Measurements from ENCODE around the gene PPP2R5B. TPM values are rescaled to one million over a fixed set of nuclear protein-coding genes. Genes with fewer than 3 reads are reported as not detected.

The PPP2R5B gene
- total RNA-seq, 1 experiment from 2014 or later = 8.7 TPM

GRCh38 chr11:64931290-64931689 lies 6.8 kb downstream of the PPP2R5B start:
- no peaks in the 10 kb centered on the region for H3K9me3 Mint-ChIP-seq
- TF ChIP-seq ZNF425 (CRISPR knock-in tag; conservative IDR thresholded peaks at IDR 0.05) (no peak), ATF1 (CRISPR knock-in tag; IDR thresholded peaks at IDR 0.05) (no peak), USF2 (CRISPR knock-in tag; IDR thresholded peaks at IDR 0.05) (no peak), OVOL2 (CRISPR knock-in tag; IDR thresholded peaks at IDR 0.05; ENCODE audit: borderline replicate concordance) (no peak), JAZF1 (CRISPR knock-in tag; IDR thresholded peaks at IDR 0.05) (no peak), GTF2I (CRISPR knock-in tag; conservative IDR thresholded peaks at IDR 0.05) (no peak), USF1 (CRISPR knock-in tag; IDR thresholded peaks at IDR 0.05) (no peak), E2F4 (CRISPR knock-in tag; IDR thresholded peaks at IDR 0.05; ENCODE audit: borderline replicate concordance, low read depth) (no peak), NFYB (CRISPR knock-in tag; conservative IDR thresholded peaks at IDR 0.05; ENCODE audit: low read depth) (no peak), NR2C2 (CRISPR knock-in tag; IDR thresholded peaks at IDR 0.05) (no peak), ZNF512 (CRISPR knock-in tag; IDR thresholded peaks at IDR 0.05; ENCODE audit: borderline replicate concordance) (no peak), HMGA2 (CRISPR knock-in tag; IDR thresholded peaks at IDR 0.05) (no peak), ZBTB43 (CRISPR knock-in tag; IDR thresholded peaks at IDR 0.05) (no peak), ZNF396 (CRISPR knock-in tag; IDR thresholded peaks at IDR 0.05; ENCODE audit: borderline replicate concordance) (no peak), TP53 (CRISPR knock-in tag; IDR thresholded peaks at IDR 0.05) (no peak), ZSCAN18 (CRISPR knock-in tag; IDR thresholded peaks at IDR 0.05) (no peak), RORB (CRISPR knock-in tag; IDR thresholded peaks at IDR 0.05) (no peak), ZNF219 (CRISPR knock-in tag; IDR thresholded peaks at IDR 0.05; ENCODE audit: borderline replicate concordance) (no peak), MYBL2 (CRISPR knock-in tag; IDR thresholded peaks at IDR 0.05) (no peak)
- no peak for DNase-seq (ENCODE audit: low spot score)
- POLR2A ChIA-PET = no interaction called here
- H3K27ac Mint-ChIP-seq = no peak overlapping the region
- no peak overlapping the region for H3K4me3 Mint-ChIP-seq
- H3K4me1 Mint-ChIP-seq = peaks cover 19% of the 10 kb centered on the region
- H3K36me3 Mint-ChIP-seq = peaks cover 3% of the 10 kb centered on the region
- no peak for ATAC-seq
- CTCF ChIA-PET = interaction anchor here (0.7 kb wide), 1 partner anchor 85 kb away, joined by 3 read pairs; no protein-coding TSS in a partner anchor
- H3K27me3 Mint-ChIP-seq (ENCODE audit: low read depth) = no peaks in the 10 kb centered on the region
